Measurements from ENCODE around the gene VPS41. TPM values are rescaled to one million over a fixed set of nuclear protein-coding genes. Genes with fewer than 3 reads are reported as not detected.

The VPS41 gene
- total RNA-seq, 1 donor = 25.0 TPM

GRCh38 chr7:38820571-38820970 is 88.4 kb downstream of the VPS41 start:
- DNase-seq (ENCODE audit: low read depth in 2 of 3, low spot score in 2 of 3) = no peak

GRCh38 chr7:38819463-38819862 is 89.5 kb downstream of the VPS41 start:
- peak in 1 of 3 donors; percentile 31 for DNase-seq (ENCODE audit: low read depth in 2 of 3, low spot score in 2 of 3)

GRCh38 chr7:38817526-38817925 is 91.5 kb downstream of the VPS41 start:
- no peak for DNase-seq (ENCODE audit: low read depth in 2 of 3, low spot score in 2 of 3)

GRCh38 chr7:38813768-38814167 is 95.2 kb downstream of the VPS41 start:
- no peak for DNase-seq (ENCODE audit: low read depth in 2 of 3, low spot score in 2 of 3)

GRCh38 chr7:38806912-38807311 is 102.1 kb downstream of the VPS41 start:
- DNase-seq (ENCODE audit: low read depth in 2 of 3, low spot score in 2 of 3) = no peak

GRCh38 chr7:38801786-38802185 is 107.2 kb downstream of the VPS41 start:
- no peak for DNase-seq (ENCODE audit: low read depth in 2 of 3, low spot score in 2 of 3)

- DNase-seq (ENCODE audit: low read depth in 2 of 3, low spot score in 2 of 3) = no peak
Observed at GRCh38 chr7:38798552-38799267, 110.3 kb downstream of the VPS41 start.

- peak; percentile 18 to 73 (median 47) for DNase-seq (ENCODE audit: low read depth in 2 of 3, low spot score in 2 of 3)
Observed at GRCh38 chr7:38796626-38797501, 112.1 kb downstream of the VPS41 start.

GRCh38 chr7:38795593-38795992 is 113.4 kb downstream of the VPS41 start:
- no peak for DNase-seq (ENCODE audit: low read depth in 2 of 3, low spot score in 2 of 3)

GRCh38 chr7:38781991-38782390 is 127.0 kb downstream of the VPS41 start:
- no peak for DNase-seq (ENCODE audit: low read depth in 2 of 3, low spot score in 2 of 3)

- no peak for DNase-seq (ENCODE audit: low read depth in 2 of 3, low spot score in 2 of 3)
Observed at GRCh38 chr7:38777609-38778008, 131.4 kb downstream of the VPS41 start.

- no peak for DNase-seq (ENCODE audit: low read depth in 2 of 3, low spot score in 2 of 3)
Observed at GRCh38 chr7:38775506-38776175, 133.3 kb downstream of the VPS41 start.

- no peak for DNase-seq (ENCODE audit: low read depth in 2 of 3, low spot score in 2 of 3)
Observed at GRCh38 chr7:38773430-38773829, 135.6 kb downstream of the VPS41 start.

GRCh38 chr7:38760226-38760625 is 148.8 kb downstream of the VPS41 start:
- DNase-seq (ENCODE audit: low read depth in 2 of 3, low spot score in 2 of 3) = no peak

GRCh38 chr7:38759028-38759427 is 150.0 kb downstream of the VPS41 start:
- no peak for DNase-seq (ENCODE audit: low read depth in 2 of 3, low spot score in 2 of 3)

- no peak for DNase-seq (ENCODE audit: low read depth in 2 of 3, low spot score in 2 of 3)
Observed at GRCh38 chr7:38757931-38758330, 151.1 kb downstream of the VPS41 start.

GRCh38 chr7:38756521-38756920 is 152.5 kb downstream of the VPS41 start:
- DNase-seq (ENCODE audit: low read depth in 2 of 3, low spot score in 2 of 3) = no peak

- DNase-seq (ENCODE audit: low read depth in 2 of 3, low spot score in 2 of 3) = no peak
Observed at GRCh38 chr7:38753347-38753746, 155.6 kb downstream of the VPS41 start.

- DNase-seq (ENCODE audit: low read depth in 2 of 3, low spot score in 2 of 3) = no peak
Observed at GRCh38 chr7:38751416-38751815, 157.6 kb downstream of the VPS41 start.

- peak in 2 of 3 donors; percentile 9 to 44 for DNase-seq (ENCODE audit: low read depth in 2 of 3, low spot score in 2 of 3)
Observed at GRCh38 chr7:38748056-38748610, 160.9 kb downstream of the VPS41 start.

- no peak for DNase-seq (ENCODE audit: low read depth in 2 of 3, low spot score in 2 of 3)
Observed at GRCh38 chr7:38746438-38746837, 162.6 kb downstream of the VPS41 start.
